Adrenal gland (tissue), 12 donors: ENCODE results near the gene BLVRB. TPM values are rescaled to one million over a fixed set of nuclear protein-coding genes. Genes with fewer than 3 reads are reported as not detected.

ENCODE experiments used
- DNase-seq, 7 donors: peaks; one replicate each; pipeline ENCODE4 v3.0.0-alpha.2; 2019 to 2020
- H3K27ac ChIP-seq, 5 donors: fragments of 200-600 bp; sonication (generic) in 4 of 5; 1 replicate in 3 of 5; 2 replicates in 2 of 5; pipeline versions ENCODE4 v1.5.1 to v1.8.0; 2016 to 2020; ENCODE audit warnings: mild to moderate bottlenecking in 1 of 5
- H3K27me3 ChIP-seq: fragments of 200-600 bp; 2 replicates; pipeline ENCODE4 v1.8.0; 2021
- H3K36me3 ChIP-seq, 2 donors: fragments of 200-600 bp; replicated peaks in 1 of 2; 1 replicate in 1 of 2; 2 replicates in 1 of 2; pipeline versions ENCODE4 v1.5.1 to v1.8.0; 2018 to 2022
- H3K4me1 ChIP-seq, 2 donors: fragments of 200-600 bp; replicated peaks in 1 of 2; 1 replicate in 1 of 2; 2 replicates in 1 of 2; pipeline versions ENCODE4 v1.5.1 to v1.8.0; 2018 to 2021
- H3K4me3 ChIP-seq, 4 donors: fragments of 200-600 bp; sonication (generic) in 3 of 4; one replicate each; pipeline ENCODE4 v1.5.1; 2016 to 2018
- H3K9me3 ChIP-seq, 3 donors: fragments of 200-600 bp; sonication (generic) in 1 of 3; replicated peaks in 1 of 3; 1 replicate in 2 of 3; 2 replicates in 1 of 3; pipeline versions ENCODE4 v1.5.1 to v1.8.0; 2016 to 2021
- POLR2A ChIP-seq, 2 donors: fragments of 450-650 bp; IDR thresholded peaks; one replicate each; pipeline ENCODE4 v1.6.1; 2017; ENCODE audit warnings: antibody characterized with exemption in 2 of 2, mild to moderate bottlenecking in 2 of 2, moderate library complexity in 1 of 2
- WGBS, 4 donors: extraction: QIAGEN DNeasy Blood & Tissue Kit in 2 of 4; methylation state at CpG; one replicate each; pipeline versions ENCODE4 v1.1.5 to v1.1.7; 2013 to 2017; 5-methylcytosine and 5-hydroxymethylcytosine counted together
- intact Hi-C, 2 donors: fragments of 100-400 bp; cut with DNase I; formaldehyde crosslinking; loops; one replicate each; pipeline versions ENCODE4 v1.14.1 to v1.15.0; 2022 to 2023
- polyA plus RNA-seq, 3 donors: library from polyadenylated mRNA; stranded (reverse); fragments of 200-250 nt in 2 of 3; fragments of 350-450 nt in 1 of 3; fragmentation: Illumina TruSeq in 1 of 3; extraction: RNeasy Lipid Tissue Mini Kit (QIAGEN cat#74804) in 1 of 3; gene quantifications; one replicate each; pipeline ENCODE4 v1.2.3, GENCODE V29; 2013 to 2014
- small RNA-seq, 2 donors: library from RNA; depleted of rRNA; stranded (forward); fragments of <200 nt; gene quantifications; one replicate each; pipeline ENCODE3, GENCODE V24; 2016
- total RNA-seq, 9 donors: library from RNA; depleted of rRNA in 4 of 9; stranded (reverse); fragments of >200 nt in 4 of 9; fragments of 120-200 nt in 1 of 9; fragmentation: NEBNext Ultra II Directional in 1 of 9; extraction: Animal tissue kit (Norgen Biotek cat#: 25700) in 1 of 9; gene quantifications; one replicate each; pipeline versions ENCODE4 v1.1.0 to v1.2.4, GENCODE V29; 2013 to 2023
- TF ChIP-seq, protein P1 (sequence below), 6 experiments: fragments of 450-650 bp in 4 of 6; fragments of 200-600 bp in 2 of 6; sonication (generic) in 1 of 6; IDR thresholded peaks; 1 replicate in 5 of 6; 2 replicates in 1 of 6; pipeline versions ENCODE4 v1.5.1 to v1.8.0; 2016 to 2021; ENCODE audit warnings: antibody characterized with exemption in 6 of 6, mild to moderate bottlenecking in 2 of 6, moderate library complexity in 1 of 6
- donor health status: healthy with polysubstance abuse.
- donor health status: Bipolar disorder and iron deficiency.
- donor health status: DM: yes; HTN: yes; CAD: no.
- donor health status: DM: no; HTN: no; CAD: no.
- donor health status: DM: no; HTN: no; CAD: no.
- donor health status: DM: yes; HTN: yes; CAD: no.

BLVRB gene
- total and polyA plus RNA-seq, 12 donors, result 53.8 to 303 (median 123) TPM

DNA sequence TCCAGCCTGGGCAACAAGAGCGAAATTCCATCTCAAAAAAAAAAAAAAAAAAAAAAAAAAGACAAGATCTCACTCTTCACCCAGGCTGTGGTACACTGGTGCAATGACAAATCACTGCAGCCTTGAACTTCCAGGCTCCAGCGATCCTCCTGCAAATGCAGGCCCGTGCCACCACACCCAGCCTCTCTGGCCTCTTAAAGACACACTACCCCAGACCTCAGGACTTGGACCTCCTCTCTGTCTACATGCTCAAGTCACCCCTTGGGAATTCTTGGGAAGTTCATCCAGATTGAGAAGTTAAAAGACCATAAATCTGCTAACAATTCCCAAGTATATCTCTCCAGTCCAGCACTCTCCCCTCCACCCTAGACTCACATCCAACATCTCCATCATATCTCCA lies 65.0 kb downstream of the BLVRB start:
- Histone ChIP-seq H3K27ac (no peak overlapping the region), H3K27me3 (no peaks in the 10 kb centered on the region), H3K4me1 (peaks cover 5 to 21% of the 10 kb centered on the region in 2 donors), H3K9me3 (no peaks in the 10 kb centered on the region), H3K36me3 (no peaks in the 10 kb centered on the region), H3K4me3 (no peak overlapping the region)
- TF ChIP-seq, protein P1, sequence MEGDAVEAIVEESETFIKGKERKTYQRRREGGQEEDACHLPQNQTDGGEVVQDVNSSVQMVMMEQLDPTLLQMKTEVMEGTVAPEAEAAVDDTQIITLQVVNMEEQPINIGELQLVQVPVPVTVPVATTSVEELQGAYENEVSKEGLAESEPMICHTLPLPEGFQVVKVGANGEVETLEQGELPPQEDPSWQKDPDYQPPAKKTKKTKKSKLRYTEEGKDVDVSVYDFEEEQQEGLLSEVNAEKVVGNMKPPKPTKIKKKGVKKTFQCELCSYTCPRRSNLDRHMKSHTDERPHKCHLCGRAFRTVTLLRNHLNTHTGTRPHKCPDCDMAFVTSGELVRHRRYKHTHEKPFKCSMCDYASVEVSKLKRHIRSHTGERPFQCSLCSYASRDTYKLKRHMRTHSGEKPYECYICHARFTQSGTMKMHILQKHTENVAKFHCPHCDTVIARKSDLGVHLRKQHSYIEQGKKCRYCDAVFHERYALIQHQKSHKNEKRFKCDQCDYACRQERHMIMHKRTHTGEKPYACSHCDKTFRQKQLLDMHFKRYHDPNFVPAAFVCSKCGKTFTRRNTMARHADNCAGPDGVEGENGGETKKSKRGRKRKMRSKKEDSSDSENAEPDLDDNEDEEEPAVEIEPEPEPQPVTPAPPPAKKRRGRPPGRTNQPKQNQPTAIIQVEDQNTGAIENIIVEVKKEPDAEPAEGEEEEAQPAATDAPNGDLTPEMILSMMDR (IDR thresholded peaks at IDR 0.05), result no peak
- no peak for TF ChIP-seq POLR2A (IDR thresholded peaks at IDR 0.05)
- intact Hi-C loops, result no loop called here
- 24 to 38% (median 31%) methylated on average over 2 to 3 of the region's 3 CpGs for WGBS, 4 donors
- DNase-seq, result peak in 6 of 7 donors; percentile 73 to 84 (median 82)

DNA sequence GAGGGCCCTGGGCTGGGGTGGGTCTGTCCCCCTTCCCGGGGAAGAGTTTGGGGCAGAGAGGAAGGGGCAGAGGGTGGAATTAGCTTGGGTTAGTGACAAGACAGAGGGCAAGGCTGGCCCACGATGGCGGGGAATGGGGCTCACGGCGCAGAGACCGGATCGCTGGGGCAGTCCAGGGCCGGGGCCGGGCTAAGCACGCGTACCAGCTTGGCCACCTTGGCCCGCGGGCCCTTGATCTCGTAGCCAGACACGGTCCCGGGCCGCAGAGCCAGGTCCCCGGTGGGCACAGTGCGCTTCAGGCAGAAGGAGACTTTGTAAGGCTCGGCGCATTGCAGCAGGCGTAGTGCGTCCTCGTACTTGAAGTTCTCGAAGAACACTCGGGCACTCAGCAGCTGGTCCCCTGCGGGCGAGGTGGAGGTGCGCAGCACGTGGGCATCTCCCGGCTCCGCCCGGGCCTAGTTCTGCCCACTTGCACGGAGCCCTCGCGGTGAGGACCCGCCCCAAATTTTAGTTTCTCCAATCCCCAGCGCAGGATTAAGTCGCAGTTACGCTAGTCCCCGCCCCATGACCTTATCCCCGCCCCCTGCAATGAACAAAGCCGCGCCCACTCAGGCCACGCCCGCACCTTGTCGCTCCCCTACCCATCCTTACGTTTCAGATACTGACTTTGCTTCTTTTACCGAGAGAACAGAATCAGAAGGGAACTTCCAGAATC lies 67.0 kb downstream of the BLVRB start:
- peak in 2 of 7 donors; percentile 37 to 61 for DNase-seq
- intact Hi-C loops, result no loop called here
- Histone ChIP-seq H3K9me3 (no peaks in the 10 kb centered on the region), H3K4me3 (no peak overlapping the region), H3K36me3 (no peaks in the 10 kb centered on the region), H3K27me3 (no peaks in the 10 kb centered on the region), H3K4me1 (peaks cover 5 to 12% of the 10 kb centered on the region in 2 donors), H3K27ac (no peak overlapping the region)
- no peak for TF ChIP-seq POLR2A (IDR thresholded peaks at IDR 0.05)
- TF ChIP-seq, protein P1 (IDR thresholded peaks at IDR 0.05), result no peak
- WGBS, 4 donors, result 62 to 78% (median 71%) methylated on average over 25 to 49 of the region's 49 CpGs

Small RNAs within 50 kb of the gene (small RNA-seq; reads per million reads assigned to genes)
- 0 reads per million in 2 donors for gene RF00017

Other genes with a start within 250 kb of the BLVRB start
- gene TTC9B, start 247.4 kb downstream of the BLVRB start, total RNA-seq, result 1 to 10 TPM in 1 of 9 donors, under 1 TPM in 1, not detected in 7; 0.32 to 2.6 TPM
- under 1 TPM in 2 of 3 donors, not detected in 1; 0.51 to 0.56 TPM for gene TTC9B, start 247.4 kb downstream of the BLVRB start, polyA plus RNA-seq
- gene CCNP, start 239.1 kb downstream of the BLVRB start, total RNA-seq, result 1 to 10 TPM in 4 of 9 donors, under 1 TPM in 2, not detected in 3; 0.22 to 3.0 (median 1.2) TPM
- gene CCNP, start 239.1 kb downstream of the BLVRB start, polyA plus RNA-seq, result 1 to 10 TPM in 1 of 3 donors, under 1 TPM in 1, not detected in 1; 0.72 to 1.0 TPM
- gene AKT2, start 180.4 kb downstream of the BLVRB start, total RNA-seq, result 100 to 1,000 TPM in 6 of 9 donors, 10 to 100 TPM in 3; 49.2 to 195 (median 119) TPM
- gene AKT2, start 180.4 kb downstream of the BLVRB start, polyA plus RNA-seq, result 100 to 1,000 TPM in 2 of 3 donors, 10 to 100 TPM in 1; 72.9 to 123 (median 107) TPM
- gene C19orf47, start 117.3 kb downstream of the BLVRB start, total RNA-seq, result 10 to 100 TPM in 8 of 9 donors, 1 to 10 TPM in 1; 7.0 to 18.2 (median 14.5) TPM
- gene C19orf47, start 117.3 kb downstream of the BLVRB start, polyA plus RNA-seq, result 10 to 100 TPM in 2 of 3 donors, 1 to 10 TPM in 1; 7.7 to 20.9 (median 17.5) TPM
- 1,000 to 10,000 TPM in 1 of 9 donors, 100 to 1,000 TPM in 8; 329 to 1,019 (median 528) TPM for gene PLD3, start 117.0 kb downstream of the BLVRB start, total RNA-seq
- 100 to 1,000 TPM; 170 to 374 (median 280) TPM for gene PLD3, start 117.0 kb downstream of the BLVRB start, polyA plus RNA-seq
- under 1 TPM in 7 of 9 donors, not detected in 2; 0.06 to 0.34 (median 0.18) TPM for gene HIPK4, start 75.6 kb downstream of the BLVRB start, total RNA-seq
- gene HIPK4, start 75.6 kb downstream of the BLVRB start, polyA plus RNA-seq, result under 1 TPM in 2 of 3 donors, not detected in 1; 0.20 to 0.24 TPM
- 10 to 100 TPM in 5 of 9 donors, 1 to 10 TPM in 4; 5.4 to 12.8 (median 10.4) TPM for gene PRX, start 52.4 kb downstream of the BLVRB start, total RNA-seq
- 1 to 10 TPM; 3.2 to 6.6 (median 3.9) TPM for gene PRX, start 52.4 kb downstream of the BLVRB start, polyA plus RNA-seq
- 10 to 100 TPM; 10.2 to 20.8 (median 13.3) TPM for gene SERTAD1, start 39.8 kb downstream of the BLVRB start, total RNA-seq
- gene SERTAD1, start 39.8 kb downstream of the BLVRB start, polyA plus RNA-seq, result 10 to 100 TPM in 2 of 3 donors, 1 to 10 TPM in 1; 1.7 to 20.6 (median 11.1) TPM
- 10 to 100 TPM; 15.2 to 34.9 (median 28.0) TPM for gene SERTAD3, start 21.4 kb downstream of the BLVRB start, total RNA-seq
- 10 to 100 TPM; 12.1 to 60.2 (median 32.4) TPM for gene SERTAD3, start 21.4 kb downstream of the BLVRB start, polyA plus RNA-seq
- gene SPTBN4, start 1.3 kb upstream of the BLVRB start, total RNA-seq, result 1 to 10 TPM in 8 of 9 donors, under 1 TPM in 1; 0.91 to 5.4 (median 3.2) TPM
- gene SPTBN4, start 1.3 kb upstream of the BLVRB start, polyA plus RNA-seq, result 10 to 100 TPM in 1 of 3 donors, 1 to 10 TPM in 2; 2.2 to 46.7 (median 9.9) TPM
- 10 to 100 TPM; 12.5 to 96.3 (median 49.7) TPM for gene SHKBP1, start 111.1 kb upstream of the BLVRB start, total RNA-seq
- gene SHKBP1, start 111.1 kb upstream of the BLVRB start, polyA plus RNA-seq, result 100 to 1,000 TPM in 2 of 3 donors, 10 to 100 TPM in 1; 17.8 to 157 (median 118) TPM
- gene LTBP4, start 135.6 kb upstream of the BLVRB start, total RNA-seq, result 100 to 1,000 TPM in 6 of 9 donors, 10 to 100 TPM in 3; 17.7 to 205 (median 118) TPM
- 100 to 1,000 TPM in 2 of 3 donors, 10 to 100 TPM in 1; 15.3 to 272 (median 142) TPM for gene LTBP4, start 135.6 kb upstream of the BLVRB start, polyA plus RNA-seq
- gene NUMBL, start 224.9 kb upstream of the BLVRB start, total RNA-seq, result 10 to 100 TPM in 7 of 9 donors, 1 to 10 TPM in 2; 5.9 to 53.5 (median 30.2) TPM
- gene NUMBL, start 224.9 kb upstream of the BLVRB start, polyA plus RNA-seq, result 10 to 100 TPM in 2 of 3 donors, 1 to 10 TPM in 1; 3.2 to 60.6 (median 29.7) TPM